OCI-LY7 (cell line): ENCODE data around the gene WIPF1.

Experiments used
- CTCF ChIP-seq: fragments of 200-600 bp; sonication (generic); conservative IDR thresholded peaks from 2 replicates; pipeline ENCODE4 v1.5.1; 2014; ENCODE audit warnings: mild to moderate bottlenecking, antibody characterized with exemption, low read length, moderate library complexity, mixed read lengths
- EZH2phosphoT487 ChIP-seq: fragments of 200-600 bp; sonication (generic); IDR thresholded peaks from 2 replicates; pipeline ENCODE4 v1.6.1; 2018; ENCODE audit warnings: low read depth, borderline replicate concordance, mild to moderate bottlenecking, mixed run types, antibody characterized with exemption, low read length, moderate library complexity, mixed read lengths

- TF ChIP-seq CTCF (no peak), EZH2phosphoT487 (no peak)
Measured at GRCh38 chr2:174544156-174544555, 53.4 kb downstream of the WIPF1 start.
